ENCODE measurements around the gene PTPRG.

GRCh38 chr3:61673651-61674050 is 112.3 kb downstream of the PTPRG start:
- TF ChIP-seq REST (IDR thresholded peaks at IDR 0.05; ENCODE audit: insufficient read depth in 1 of 2, low read depth in 2 of 2, low read length in 2 of 2) (no peak), POLR2AphosphoS5 (IDR thresholded peaks at IDR 0.05; ENCODE audit: low read depth, low read length) (no peak), SIN3A (IDR thresholded peaks at IDR 0.05; ENCODE audit: borderline replicate concordance, insufficient read depth, low read length) (no peak), FOXP2 (optimal IDR thresholded peaks at IDR 0.05; ENCODE audit: borderline replicate concordance, extremely low read depth, extremely low read length, insufficient read depth) (no peak)

Measured in PFSK-1 (cell line).